ENCODE results near the gene EBPL. TPM values are rescaled to one million over a fixed set of nuclear protein-coding genes. Genes with fewer than 3 reads are reported as not detected.

Gene EBPL
- total RNA-seq, 1 donor from 2014 or later, result 5.8 TPM

DNA sequence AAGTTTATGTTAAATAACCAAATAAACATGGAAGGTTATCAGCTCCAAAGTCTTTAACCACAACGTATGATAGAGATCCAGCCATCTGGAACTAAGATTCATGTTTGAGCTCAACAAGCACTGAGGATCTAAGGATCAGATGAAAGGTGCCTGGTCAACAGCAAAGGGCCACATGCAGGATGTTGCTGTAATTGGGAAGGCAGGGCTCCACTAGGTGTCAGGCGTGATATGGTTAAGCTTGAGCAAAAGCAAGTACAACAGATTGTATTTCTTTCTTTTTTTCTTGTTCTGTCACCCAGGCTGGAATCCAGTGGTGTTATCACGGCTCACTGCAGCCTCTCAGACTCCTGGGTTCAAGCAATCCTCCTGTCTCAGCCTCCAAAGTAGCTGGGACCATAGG lies 12.0 kb downstream of the EBPL start:
- DNase-seq (ENCODE audit: missing footprints), result no peak
- intact Hi-C loops (cut with DNase I), result no loop called here
- no peak for ATAC-seq

DNA sequence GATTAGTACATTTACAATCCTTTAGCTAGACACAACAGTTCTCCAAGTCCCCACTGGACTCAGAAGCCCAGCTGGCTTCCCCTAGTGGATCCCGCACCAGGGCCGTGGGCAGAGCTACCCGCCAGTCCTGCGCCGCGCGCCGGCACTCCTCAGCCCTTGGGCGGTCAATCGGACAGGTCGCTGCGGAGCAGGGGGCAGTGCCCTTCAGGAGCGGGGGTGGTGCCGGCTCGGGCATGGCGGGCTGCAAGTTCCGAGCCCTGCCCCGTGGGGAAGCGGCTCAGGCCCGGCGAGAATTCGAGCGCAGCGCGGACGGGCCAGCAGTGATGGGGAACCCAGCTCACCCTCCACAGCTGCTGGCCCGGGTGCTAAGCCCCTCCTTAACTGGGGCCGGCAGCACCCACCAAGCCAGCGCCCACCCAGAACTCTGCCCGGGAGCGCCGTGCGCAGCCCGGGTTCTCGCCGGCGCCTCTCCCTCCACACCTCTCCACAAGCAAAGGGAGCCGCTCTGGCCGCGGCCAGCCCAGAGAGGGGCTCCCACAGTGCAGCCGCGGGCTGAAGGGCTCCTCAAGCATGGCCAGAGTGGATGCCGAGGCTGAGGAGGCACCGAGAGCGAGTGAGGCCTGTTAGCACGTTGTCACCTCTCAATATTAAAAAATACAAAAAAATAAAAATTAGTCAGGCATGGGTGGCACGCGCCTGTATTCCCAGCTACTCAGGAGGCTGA lies 12.9 kb downstream of the EBPL start:
- ATAC-seq (no peak), DNase-seq (ENCODE audit: missing footprints) (no peak)
- intact Hi-C loops (cut with DNase I), result no loop called here

DNA sequence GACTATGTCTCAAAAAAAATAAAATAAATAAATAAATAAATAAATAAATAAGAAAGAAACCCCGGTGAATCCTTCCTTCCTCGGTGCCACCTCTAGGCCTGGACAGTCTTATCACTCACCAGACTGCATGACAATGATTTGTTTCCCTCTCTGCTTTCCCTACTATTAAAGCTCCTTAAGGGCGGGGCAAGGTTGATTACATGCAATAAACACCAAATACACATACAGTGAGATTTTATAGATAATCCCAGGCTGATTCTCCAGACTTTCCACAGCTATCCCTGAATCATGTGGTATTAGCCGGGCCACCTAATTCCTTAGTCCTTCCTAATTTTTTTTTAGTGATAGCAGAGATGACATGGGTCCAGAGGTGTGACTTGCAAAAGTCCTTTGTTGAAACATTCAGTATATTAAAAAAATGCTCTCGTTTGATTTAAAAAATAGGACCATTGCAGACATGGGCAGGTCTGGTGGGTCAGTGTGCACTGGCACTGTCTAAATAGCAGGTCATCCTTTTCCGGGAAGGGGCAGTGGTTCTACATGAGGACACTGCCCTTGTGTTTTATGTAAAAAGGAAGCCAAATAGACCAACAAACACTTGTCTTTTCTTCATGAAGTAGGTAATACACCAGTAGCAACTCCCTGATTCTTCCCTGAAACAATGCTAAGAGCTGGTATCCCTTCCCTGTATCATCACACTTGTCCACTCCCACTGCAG lies 14.5 kb downstream of the EBPL start:
- intact Hi-C loops (cut with DNase I), result no loop called here
- ATAC-seq (no peak), DNase-seq (ENCODE audit: missing footprints) (no peak)

GRCh38 chr13:49670828-49671227 lies 20.5 kb downstream of the EBPL start:
- no peak for DNase-seq (ENCODE audit: missing footprints)
- ATAC-seq, result no peak
- intact Hi-C loops (cut with DNase I), result no loop called here

GRCh38 chr13:49669735-49670309 lies 21.5 kb downstream of the EBPL start:
- ATAC-seq, result peak; percentile 80
- DNase-seq (ENCODE audit: missing footprints), result no peak
- intact Hi-C loops (cut with DNase I), result loop anchor here (1.0 kb wide), 1 partner anchor 178 kb away; no protein-coding TSS in a partner anchor

GRCh38 chr13:49667773-49668172 lies 23.5 kb downstream of the EBPL start:
- no peak for ATAC-seq
- intact Hi-C loops (cut with DNase I), result no loop called here
- DNase-seq (ENCODE audit: missing footprints), result no peak

DNA sequence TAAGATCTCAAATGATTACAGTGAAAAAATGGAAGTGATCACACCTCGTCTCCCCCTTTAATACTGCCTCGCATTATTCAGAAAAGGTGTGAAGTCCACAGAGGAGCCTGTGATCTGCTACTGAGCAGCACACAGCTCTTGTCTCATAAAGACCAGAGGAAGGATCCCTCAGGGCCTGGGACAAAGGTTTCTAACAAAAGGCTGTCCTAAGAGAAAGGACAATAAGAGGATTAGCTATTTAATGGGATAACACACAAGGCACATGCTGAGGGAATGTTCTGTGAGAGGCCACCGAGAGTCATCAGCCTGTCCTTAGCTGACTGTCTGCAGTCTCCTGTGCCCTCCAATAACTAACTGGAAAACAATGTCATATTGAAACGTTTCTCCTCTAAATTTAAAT lies 26.7 kb downstream of the EBPL start:
- intact Hi-C loops (cut with DNase I), result no loop called here
- DNase-seq (ENCODE audit: missing footprints), result no peak
- ATAC-seq, result no peak

- no peak for DNase-seq (ENCODE audit: missing footprints)
- ATAC-seq, result no peak
- intact Hi-C loops (cut with DNase I), result no loop called here
These were observed 34.0 kb downstream of the EBPL start for GRCh38 chr13:49657241-49657641.

DNA sequence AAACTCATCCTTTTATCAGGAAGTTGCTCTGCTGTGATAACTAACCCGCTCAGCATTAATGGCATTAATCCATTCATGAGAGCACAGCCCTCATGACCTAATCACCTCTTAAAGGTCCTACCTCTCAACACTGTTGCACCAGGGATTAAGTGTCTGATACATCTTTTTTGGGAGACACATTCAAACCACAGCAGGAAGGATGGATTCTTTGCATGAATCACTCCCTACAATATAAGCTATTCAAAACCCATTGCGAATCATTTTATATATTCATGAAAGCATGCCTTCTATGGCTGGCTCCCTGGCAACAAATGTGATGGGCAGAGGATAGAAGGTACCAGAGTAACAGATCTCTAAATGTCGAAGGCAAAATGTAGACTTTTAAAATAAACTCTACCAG lies 35.4 kb downstream of the EBPL start:
- no peak for ATAC-seq
- intact Hi-C loops (cut with DNase I), result no loop called here

DNA sequence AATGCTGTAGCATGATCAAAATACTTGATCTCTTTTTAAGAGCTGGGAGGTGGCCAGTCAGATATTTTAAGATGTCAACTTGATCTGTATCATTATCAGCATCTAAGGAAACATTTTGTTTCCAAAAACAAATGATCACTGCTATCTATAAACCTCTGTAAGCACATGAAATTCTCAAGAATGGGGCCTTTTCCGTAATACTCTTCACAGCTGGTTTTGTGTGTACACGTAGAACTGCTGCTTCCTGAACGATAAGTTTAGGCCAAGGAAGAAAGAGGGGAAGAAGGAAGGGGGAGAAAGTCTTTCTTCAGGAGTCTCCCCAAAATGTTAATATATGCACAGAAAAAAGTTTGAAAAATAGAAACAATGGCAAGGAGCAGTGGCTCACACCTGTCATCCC lies 37.3 kb downstream of the EBPL start:
- intact Hi-C loops (cut with DNase I), result loop anchor here (5.0 kb wide), 1 partner anchor 193 kb away; no protein-coding TSS in a partner anchor
- ATAC-seq, result no peak
- no peak for DNase-seq (ENCODE audit: missing footprints)

More for the DNA sequence above, 35.4 kb downstream of the EBPL start:
- no peak for DNase-seq (ENCODE audit: missing footprints)

GRCh38 chr13:49653478-49653877 lies 37.8 kb downstream of the EBPL start:
- intact Hi-C loops (cut with DNase I), result loop anchor here (5.0 kb wide), 1 partner anchor 194 kb away; no protein-coding TSS in a partner anchor
- no peak for ATAC-seq
- DNase-seq (ENCODE audit: missing footprints), result no peak

- intact Hi-C loops (cut with DNase I), result loop anchor here (5.0 kb wide), 1 partner anchor 195 kb away; no protein-coding TSS in a partner anchor
- DNase-seq (ENCODE audit: missing footprints) (no peak), ATAC-seq (peak; percentile 62)
These were observed 38.7 kb downstream of the EBPL start for GRCh38 chr13:49652355-49653305.

DNA sequence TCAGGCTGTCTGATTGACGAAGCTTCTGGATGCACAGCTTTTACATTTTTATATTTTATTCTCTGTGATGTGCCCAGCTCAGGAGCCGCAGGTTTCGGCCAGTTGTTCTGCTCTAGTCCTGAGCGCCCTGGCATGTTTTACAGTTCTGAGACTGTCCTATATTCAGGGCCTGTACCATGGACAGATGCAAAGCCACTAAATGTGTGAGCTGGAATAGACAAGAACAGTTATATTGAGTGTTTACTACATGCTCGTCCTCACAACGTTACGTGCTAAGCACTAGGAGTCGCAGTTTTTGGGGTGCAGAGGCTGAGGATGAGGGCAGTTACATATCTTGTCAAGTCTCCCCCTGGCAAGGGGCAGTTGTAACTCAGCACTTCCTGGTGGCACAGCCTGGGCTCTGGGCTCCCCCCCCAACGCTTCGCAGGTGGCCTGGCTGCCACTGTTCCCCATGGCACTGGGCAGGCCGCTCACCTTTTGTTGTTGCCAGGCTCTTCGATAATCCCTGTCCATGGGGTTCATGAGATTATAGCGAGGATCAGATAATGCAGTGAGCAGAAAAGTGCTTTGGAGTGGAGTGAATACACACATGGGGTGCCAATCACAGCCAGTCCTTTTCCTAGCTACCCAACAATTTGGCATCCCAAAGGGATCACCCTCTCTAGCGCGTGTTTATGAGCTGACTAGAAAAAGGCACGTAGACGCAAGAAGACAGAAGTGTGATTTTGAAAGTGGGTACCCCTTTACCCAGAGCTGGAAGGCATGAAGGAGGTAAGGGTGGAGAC lies 39.5 kb downstream of the EBPL start:
- ATAC-seq (no peak), DNase-seq (ENCODE audit: missing footprints) (no peak)
- intact Hi-C loops (cut with DNase I), result loop anchor here (5.0 kb wide), 1 partner anchor 196 kb away; no protein-coding TSS in a partner anchor

- intact Hi-C loops (cut with DNase I), result loop anchor here (5.0 kb wide), 1 partner anchor 197 kb away; no protein-coding TSS in a partner anchor
- DNase-seq (ENCODE audit: missing footprints) (no peak), ATAC-seq (no peak)
These were observed 41.3 kb downstream of the EBPL start for GRCh38 chr13:49649963-49650312.

- DNase-seq (ENCODE audit: missing footprints) (no peak), ATAC-seq (peak; percentile 39)
- intact Hi-C loops (cut with DNase I), result no loop called here
These were observed 41.9 kb downstream of the EBPL start for GRCh38 chr13:49649244-49649962.

- DNase-seq (ENCODE audit: missing footprints) (no peak), ATAC-seq (no peak)
- intact Hi-C loops (cut with DNase I), result no loop called here
These were observed 44.6 kb downstream of the EBPL start for GRCh38 chr13:49646688-49647087.

DNA sequence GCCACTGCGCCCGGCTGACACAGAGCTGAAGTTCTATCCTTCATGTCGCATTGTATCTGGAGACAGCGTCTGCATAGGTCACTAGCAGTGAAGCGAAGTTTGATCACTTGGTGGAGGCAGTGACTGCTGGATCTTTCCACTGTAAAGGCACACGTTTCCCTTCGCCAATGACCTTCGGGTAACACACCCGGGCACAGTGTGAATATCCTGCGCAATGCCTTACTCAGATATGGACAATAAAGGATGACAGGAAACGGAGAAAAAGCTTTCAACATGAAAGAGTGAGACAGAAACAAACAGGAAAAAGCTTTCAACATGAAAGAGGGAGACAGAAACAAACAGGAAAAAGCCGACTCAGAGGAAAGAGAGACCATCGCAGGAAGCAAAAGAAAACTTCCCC lies 45.8 kb downstream of the EBPL start:
- DNase-seq (ENCODE audit: missing footprints) (no peak), ATAC-seq (no peak)
- intact Hi-C loops (cut with DNase I), result no loop called here
